BJ (cell line): Measurements from ENCODE around the gene CIC. TPM values are rescaled to one million over a fixed set of nuclear protein-coding genes. Genes with fewer than 3 reads are reported as not detected.
A peak's percentile ranks its signal among the peaks of the same experiment; 100 is the strongest.

Experiments
- CTCF ChIA-PET: fragments of 350-600 bp; formaldehyde crosslinking; extraction: SDS; loops from one replicate; lab custom pipeline; 2021; ENCODE audit warnings: antibody characterized with exemption, inconsistent platforms; lab: Yijun Ruan, JAX
- POLR2A ChIA-PET: fragments of 300-600 bp; sonication (Branson Sonifier 250); formaldehyde crosslinking; extraction: SDS; loops from one replicate; lab custom pipeline; 2021; ENCODE audit warnings: antibody characterized with exemption; lab: Charles Lee
- DNase-seq: peaks from one replicate; pipeline ENCODE4 v3.0.0-alpha.2; 2011; ENCODE audit warnings: low read depth
- H3K27me3 ChIP-seq: 2 replicates; pipeline ENCODE4 v1.6.0; 2011; ENCODE audit warnings: low read length; ENCODE audit not compliant: control insufficient read depth, insufficient read depth
- H3K36me3 ChIP-seq: 2 replicates; pipeline ENCODE4 v1.5.1; 2011; ENCODE audit warnings: low read length; ENCODE audit not compliant: control insufficient read depth, insufficient read depth
- H3K4me3 ChIP-seq: 2 replicates; pipeline ENCODE4 v1.5.1; 2011; ENCODE audit warnings: low read depth, mild to moderate bottlenecking, control low read depth, low read length
- polyA plus RNA-seq: library from polyadenylated mRNA; depleted of rRNA; stranded (reverse); fragments of >200 nt; gene quantifications from 2 replicates; pipeline ENCODE4 v1.2.3, GENCODE V29; 2011
- TF ChIP-seq, protein P1 (sequence below): IDR thresholded peaks from 2 replicates; pipeline ENCODE4 v1.5.1; 2011; ENCODE audit warnings: low read depth, mild to moderate bottlenecking, control low read depth, inconsistent platforms, low read length, moderate library complexity; ENCODE audit not compliant: insufficient read depth

Gene CIC
- polyA plus RNA-seq, 1 experiment, result 7.0 TPM

DNA sequence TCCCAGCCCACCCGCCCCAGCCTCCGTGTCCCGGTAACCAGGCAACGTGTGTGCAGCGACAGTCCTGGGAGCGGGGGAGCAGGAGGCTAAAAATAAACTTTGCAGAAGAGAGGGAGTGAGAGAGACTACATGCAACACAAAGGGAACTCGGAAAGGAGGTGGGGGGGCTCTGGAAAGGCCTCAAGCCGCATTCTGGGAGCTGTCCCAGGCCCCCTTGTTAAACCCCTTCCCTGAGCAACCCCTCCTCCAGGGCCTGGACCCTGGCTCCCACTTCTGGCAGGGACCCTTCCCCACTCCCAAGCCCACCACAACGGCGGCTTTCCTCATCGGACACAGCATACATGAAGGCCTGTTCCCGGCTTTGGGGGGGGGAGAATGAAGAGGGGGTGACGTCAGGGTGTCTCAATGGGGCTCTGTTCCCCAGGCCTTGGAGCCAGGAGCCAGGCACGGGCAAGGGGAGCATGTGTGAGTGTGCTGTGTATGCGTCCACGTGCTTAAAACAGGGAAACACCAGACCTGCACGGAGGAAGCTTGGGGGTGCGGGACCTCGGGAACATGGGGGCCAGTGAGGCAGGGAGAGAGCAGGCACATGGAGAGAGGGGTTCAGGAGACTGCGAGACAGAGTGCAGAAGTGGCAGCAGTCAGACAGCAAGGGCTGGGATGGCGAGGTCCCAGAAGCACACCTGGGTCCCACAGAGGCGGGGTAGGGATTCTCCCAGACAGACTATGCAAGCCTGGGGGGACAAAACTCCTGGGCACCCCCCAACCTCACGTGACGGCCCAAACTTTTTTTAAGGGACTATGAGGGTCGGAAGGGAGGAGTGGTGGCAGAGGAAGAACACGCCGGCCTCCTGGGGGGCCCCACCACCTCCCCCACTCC, 16.4 kb upstream of the CIC start:
- Histone ChIP-seq H3K27me3 (no peaks in the 10 kb centered on the region), H3K4me3 (peak overlapping the region; percentile 100), H3K36me3 (peaks cover 10% of the 10 kb centered on the region)
- DNase-seq, result no peak
- CTCF ChIA-PET, result interaction anchor here (0.7 to 4.5 kb wide), 4 partner anchors 18 to 45 kb away, joined by 3 to 42 read pairs (median 8); no protein-coding TSS in a partner anchor
- TF ChIP-seq, protein P1, sequence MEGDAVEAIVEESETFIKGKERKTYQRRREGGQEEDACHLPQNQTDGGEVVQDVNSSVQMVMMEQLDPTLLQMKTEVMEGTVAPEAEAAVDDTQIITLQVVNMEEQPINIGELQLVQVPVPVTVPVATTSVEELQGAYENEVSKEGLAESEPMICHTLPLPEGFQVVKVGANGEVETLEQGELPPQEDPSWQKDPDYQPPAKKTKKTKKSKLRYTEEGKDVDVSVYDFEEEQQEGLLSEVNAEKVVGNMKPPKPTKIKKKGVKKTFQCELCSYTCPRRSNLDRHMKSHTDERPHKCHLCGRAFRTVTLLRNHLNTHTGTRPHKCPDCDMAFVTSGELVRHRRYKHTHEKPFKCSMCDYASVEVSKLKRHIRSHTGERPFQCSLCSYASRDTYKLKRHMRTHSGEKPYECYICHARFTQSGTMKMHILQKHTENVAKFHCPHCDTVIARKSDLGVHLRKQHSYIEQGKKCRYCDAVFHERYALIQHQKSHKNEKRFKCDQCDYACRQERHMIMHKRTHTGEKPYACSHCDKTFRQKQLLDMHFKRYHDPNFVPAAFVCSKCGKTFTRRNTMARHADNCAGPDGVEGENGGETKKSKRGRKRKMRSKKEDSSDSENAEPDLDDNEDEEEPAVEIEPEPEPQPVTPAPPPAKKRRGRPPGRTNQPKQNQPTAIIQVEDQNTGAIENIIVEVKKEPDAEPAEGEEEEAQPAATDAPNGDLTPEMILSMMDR, result no peak
- POLR2A ChIA-PET, result no interaction called here

DNA sequence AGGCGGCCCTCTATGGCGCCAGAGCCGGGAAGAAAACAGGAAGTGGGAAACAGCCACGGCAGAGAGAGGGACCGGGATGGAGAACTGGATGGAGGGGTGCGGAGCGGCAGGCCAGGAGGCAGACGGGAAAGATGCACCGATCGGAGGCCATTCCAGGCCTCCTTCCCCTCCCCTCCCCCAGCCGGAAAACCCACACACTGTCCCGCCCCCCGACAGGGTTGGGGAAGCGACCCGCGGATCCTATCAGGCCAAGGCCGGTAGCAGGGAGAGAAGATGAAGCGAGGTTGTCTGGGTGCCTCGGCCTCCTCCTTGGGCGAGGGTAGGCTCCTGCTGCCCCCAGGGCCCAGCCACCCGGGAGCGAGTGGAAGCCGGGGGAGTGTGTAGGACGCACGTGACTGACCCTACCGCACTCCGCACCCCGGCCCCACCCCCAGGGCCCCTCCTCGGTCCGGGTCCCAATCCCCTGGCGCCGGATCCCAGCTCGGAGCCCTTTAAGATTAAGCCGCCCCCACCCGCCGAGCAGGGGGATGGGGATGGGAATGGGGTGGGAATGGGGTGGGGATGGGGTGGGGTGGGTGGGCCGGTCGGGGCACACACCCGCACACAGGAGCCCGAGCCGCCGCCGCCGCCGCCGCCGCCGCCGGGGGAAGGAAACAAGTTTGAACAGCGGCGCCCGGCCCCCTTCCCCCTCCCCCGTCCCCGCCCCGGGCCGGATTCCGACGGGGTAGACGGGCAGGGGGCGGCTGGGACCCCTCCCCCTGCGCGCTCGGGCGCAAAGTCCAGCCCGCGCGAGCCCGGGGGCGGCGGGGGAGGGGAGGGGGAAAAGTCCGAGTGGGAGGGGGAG, 15.6 kb upstream of the CIC start:
- Histone ChIP-seq H3K27me3 (no peaks in the 10 kb centered on the region), H3K36me3 (peaks cover 8% of the 10 kb centered on the region), H3K4me3 (peak overlapping the region; percentile 100)
- DNase-seq, result no peak
- CTCF ChIA-PET, result interaction anchor here (2.3 kb wide), 1 partner anchor 44 kb away, joined by 8 read pairs; no protein-coding TSS in a partner anchor
- POLR2A ChIA-PET, result no interaction called here
- TF ChIP-seq, protein P1, result no peak

DNA sequence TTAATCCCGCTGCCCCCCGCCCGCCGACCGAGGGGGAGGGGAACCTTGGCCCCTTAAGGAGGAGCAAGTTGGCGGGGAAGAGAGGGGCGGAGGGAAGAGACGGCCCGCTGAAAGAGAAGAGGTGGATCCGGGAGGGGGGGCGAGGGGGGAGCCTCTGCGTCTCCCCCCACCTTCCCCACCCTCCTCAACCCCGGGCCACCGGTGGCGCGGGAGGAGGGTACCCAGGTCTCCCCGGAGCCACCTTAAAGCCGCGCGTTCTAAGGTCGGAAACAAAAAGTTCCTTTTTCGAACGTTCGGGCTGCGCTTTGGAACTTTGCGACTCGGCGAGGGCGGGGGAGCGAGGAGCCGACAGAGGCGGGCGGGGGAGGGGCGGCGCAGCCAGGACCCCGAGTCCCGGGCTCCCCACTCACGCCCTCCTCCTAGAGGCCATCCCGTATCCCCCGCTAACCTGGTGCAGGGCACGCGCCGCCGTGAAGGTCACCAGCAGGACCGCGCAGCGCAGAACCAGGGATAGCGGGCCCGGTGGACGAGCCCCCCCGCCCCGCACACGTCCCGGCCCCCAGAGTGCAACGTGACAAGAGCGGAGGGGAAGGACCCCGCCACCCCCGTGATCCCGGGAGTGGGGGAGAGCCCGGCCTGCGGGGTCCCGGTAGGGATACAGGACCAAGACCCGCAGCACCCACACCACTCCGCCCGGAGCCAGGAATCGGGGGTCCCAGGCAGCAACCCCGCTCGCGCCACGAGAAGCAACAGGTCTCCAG, 14.8 kb upstream of the CIC start:
- no peak for DNase-seq
- H3K4me3 ChIP-seq, result peak overlapping the region; percentile 100
- no peaks in the 10 kb centered on the region for H3K27me3 ChIP-seq
- TF ChIP-seq, protein P1, result no peak
- ChIA-PET CTCF (no interaction called here), POLR2A (no interaction called here)
- H3K36me3 ChIP-seq, result peaks cover 1% of the 10 kb centered on the region

DNA sequence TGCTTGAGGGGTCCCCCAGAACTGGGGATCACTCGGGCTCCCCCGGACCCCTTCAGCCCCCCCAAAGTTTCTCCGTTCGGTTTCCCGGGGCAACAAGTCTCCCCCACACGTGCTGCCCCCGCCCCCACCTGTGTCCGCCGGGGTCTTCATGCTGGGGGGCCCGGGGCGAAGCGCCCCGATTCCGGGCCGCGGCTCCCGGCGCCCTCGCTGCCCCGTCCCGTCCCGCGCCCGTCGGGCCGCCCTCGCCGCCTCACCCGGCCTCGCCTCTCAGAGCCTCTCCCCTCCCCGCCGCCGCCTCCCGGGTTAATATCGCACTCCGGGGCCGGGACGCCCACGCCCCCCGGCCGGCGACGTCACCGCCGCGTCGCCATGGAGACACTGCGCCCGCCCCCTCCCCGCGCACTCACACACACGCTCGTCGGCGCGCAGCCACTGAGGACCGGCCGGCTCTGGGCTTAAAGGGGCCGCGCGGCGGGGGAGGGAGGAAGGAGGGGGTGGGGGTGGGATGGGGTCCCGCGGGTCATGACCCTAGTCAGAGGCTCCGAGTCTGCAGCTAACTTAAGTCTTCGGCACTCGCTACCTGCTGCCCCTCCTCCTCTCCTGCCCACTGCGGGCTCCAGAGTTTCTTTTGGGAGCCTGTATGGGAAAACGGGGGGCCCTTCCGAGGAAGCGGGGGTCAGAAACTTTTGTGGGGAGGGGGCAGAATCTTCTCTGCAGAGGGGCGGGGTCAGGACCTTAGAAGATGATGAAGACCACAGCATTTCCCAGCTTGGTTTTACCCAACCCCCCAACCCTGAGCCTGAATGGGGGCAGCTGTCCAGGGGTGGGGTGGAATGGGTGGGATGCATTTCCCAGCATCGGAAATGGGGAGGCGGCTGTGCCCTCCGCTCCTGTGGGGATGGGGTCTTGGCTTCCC, 13.9 kb upstream of the CIC start, which contains the start of gene ERF:
Gene ERF, minus strand, starts transcription at position 279 of the 916 bp plus-strand sequence. Its CDS starts 129 bp downstream, at position 150.
- DNase-seq, result peak; percentile 38
- peaks cover 1% of the 10 kb centered on the region; the same call in 1 of the 2 replicates for H3K36me3 ChIP-seq
- no peaks in the 10 kb centered on the region for H3K27me3 ChIP-seq
- ChIA-PET CTCF (interaction anchor here (1.1 to 1.9 kb wide), 4 partner anchors 9 to 146 kb away, joined by 3 to 10 read pairs (median 7); no protein-coding TSS in a partner anchor), POLR2A (no interaction called here)
- TF ChIP-seq, protein P1, result no peak
- H3K4me3 ChIP-seq, result peak within 1 kb of the TSS; percentile 100
